HEK293T (cell line): Measurements from ENCODE around the gene MSH5.

Source experiments
- ARNT ChIP-seq: fragments of 450-650 bp; IDR thresholded peaks from 2 replicates; pipeline ENCODE4 v1.6.1; 2017; ENCODE audit warnings: mild to moderate bottlenecking
- BHLHE40 ChIP-seq: fragments of 450-650 bp; IDR thresholded peaks from 2 replicates; pipeline ENCODE4 v1.6.1; 2016; ENCODE audit warnings: mild to moderate bottlenecking, moderate library complexity, borderline replicate concordance
- CTBP1 ChIP-seq: fragments of 450-650 bp; IDR thresholded peaks from 2 replicates; pipeline ENCODE4 v1.6.1; 2016; ENCODE audit warnings: borderline replicate concordance
- ELF4 ChIP-seq: fragments of 450-650 bp; IDR thresholded peaks from 2 replicates; pipeline ENCODE4 v1.6.1; 2017; ENCODE audit warnings: antibody characterized with exemption
- NFRKB ChIP-seq: fragments of 450-650 bp; IDR thresholded peaks from 2 replicates; pipeline ENCODE4 v1.6.1; 2016; ENCODE audit warnings: mild to moderate bottlenecking, moderate library complexity
- PKNOX1 ChIP-seq: fragments of 450-650 bp; IDR thresholded peaks from 2 replicates; pipeline ENCODE4 v1.6.1; 2016
- SP1 ChIP-seq: fragments of 450-650 bp; IDR thresholded peaks from 2 replicates; pipeline ENCODE4 v1.6.1; 2017

GRCh38 chr6:31797588-31797987, 57.8 kb downstream of the MSH5 start:
- TF ChIP-seq SP1 (no peak), PKNOX1 (no peak), ELF4 (no peak), ARNT (no peak), BHLHE40 (no peak), CTBP1 (no peak), NFRKB (no peak)
